Measurements from ENCODE around the gene MFRP. TPM values are rescaled to one million over a fixed set of nuclear protein-coding genes. Genes with fewer than 3 reads are reported as not detected.

The MFRP gene
- total RNA-seq, 4 donors from 2014 or later: 0.11 TPM; not detected in 3

DNA sequence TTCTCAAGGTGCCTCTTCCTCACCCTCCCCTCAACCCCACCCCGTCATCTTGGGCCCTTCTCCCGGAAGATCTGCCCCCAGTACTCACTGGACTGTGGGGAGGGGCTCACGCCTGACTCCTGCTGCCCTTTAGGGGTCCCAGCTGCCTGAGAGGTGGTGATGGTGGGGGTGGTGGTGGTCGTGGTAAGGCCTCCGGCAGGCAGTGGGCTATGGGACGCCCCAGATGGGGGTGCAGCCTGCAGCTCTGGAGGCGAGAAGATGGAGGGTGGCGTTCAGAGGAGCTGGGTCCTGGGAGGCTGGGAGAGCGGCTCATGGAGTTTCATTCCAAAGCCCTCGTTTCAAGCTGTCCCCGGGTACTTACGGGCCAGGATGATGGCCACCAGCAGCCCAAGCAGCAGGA, 820 bp downstream of the MFRP start:
- H3K4me1 ChIP-seq: peaks cover 24% of the 10 kb centered on the region
- DNase-seq (ENCODE audit: low spot score in 2 of 2): no peak
- no peak overlapping the region for H3K27ac ChIP-seq
- no peaks in the 10 kb centered on the region for H3K36me3 ChIP-seq
- H3K27me3 ChIP-seq: no peaks in the 10 kb centered on the region
- no peak overlapping the region for H3K4me3 ChIP-seq
- 89% methylated on average over 11 of the region's 12 CpGs for WGBS
- H3K9me3 ChIP-seq: no peaks in the 10 kb centered on the region
- TF ChIP-seq EP300 (IDR thresholded peaks at IDR 0.05): no peak
- no peak for TF ChIP-seq POLR2AphosphoS5 (IDR thresholded peaks at IDR 0.05)
- TF ChIP-seq POLR2A (IDR thresholded peaks at IDR 0.05): no peak
- TF ChIP-seq, protein P1, sequence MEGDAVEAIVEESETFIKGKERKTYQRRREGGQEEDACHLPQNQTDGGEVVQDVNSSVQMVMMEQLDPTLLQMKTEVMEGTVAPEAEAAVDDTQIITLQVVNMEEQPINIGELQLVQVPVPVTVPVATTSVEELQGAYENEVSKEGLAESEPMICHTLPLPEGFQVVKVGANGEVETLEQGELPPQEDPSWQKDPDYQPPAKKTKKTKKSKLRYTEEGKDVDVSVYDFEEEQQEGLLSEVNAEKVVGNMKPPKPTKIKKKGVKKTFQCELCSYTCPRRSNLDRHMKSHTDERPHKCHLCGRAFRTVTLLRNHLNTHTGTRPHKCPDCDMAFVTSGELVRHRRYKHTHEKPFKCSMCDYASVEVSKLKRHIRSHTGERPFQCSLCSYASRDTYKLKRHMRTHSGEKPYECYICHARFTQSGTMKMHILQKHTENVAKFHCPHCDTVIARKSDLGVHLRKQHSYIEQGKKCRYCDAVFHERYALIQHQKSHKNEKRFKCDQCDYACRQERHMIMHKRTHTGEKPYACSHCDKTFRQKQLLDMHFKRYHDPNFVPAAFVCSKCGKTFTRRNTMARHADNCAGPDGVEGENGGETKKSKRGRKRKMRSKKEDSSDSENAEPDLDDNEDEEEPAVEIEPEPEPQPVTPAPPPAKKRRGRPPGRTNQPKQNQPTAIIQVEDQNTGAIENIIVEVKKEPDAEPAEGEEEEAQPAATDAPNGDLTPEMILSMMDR (IDR thresholded peaks at IDR 0.05): no peak

DNA sequence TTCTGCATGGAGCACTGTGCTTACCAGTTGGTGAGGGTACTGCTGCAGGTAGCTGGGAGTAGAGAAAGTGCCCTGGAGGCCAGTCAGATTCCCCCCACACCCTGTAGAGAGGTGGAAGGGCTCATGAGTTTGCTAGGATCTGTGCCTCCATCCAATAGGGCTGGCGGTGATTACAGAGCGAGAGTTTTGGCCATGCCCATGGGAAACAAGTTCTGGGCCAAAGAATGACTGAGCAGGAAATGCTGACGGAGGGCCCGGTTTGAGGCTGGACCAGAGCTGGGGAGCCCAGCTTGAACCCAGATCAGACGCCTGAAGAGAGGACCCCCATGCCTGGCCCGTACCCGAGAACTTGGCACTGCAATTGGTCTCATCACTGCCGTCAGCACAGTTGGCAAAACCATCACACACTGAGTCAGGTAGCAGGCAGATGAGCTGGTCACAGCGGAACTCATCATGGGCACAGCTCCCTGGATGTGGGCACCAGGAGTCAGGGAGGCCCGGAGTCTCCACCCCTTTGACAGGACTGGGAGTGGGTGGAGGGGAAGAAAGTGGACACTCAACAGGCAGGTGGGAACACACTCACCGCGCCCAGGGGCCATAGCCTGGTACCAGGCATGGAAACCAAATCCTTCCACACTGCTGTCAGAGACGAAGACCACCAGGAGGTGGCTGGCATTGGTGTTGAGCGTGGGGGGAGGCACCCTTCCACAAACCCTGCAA, 2.1 kb downstream of the MFRP start:
- peaks cover 12% of the 10 kb centered on the region for H3K27me3 ChIP-seq
- TF ChIP-seq POLR2A (IDR thresholded peaks at IDR 0.05): no peak
- TF ChIP-seq, protein P1 (IDR thresholded peaks at IDR 0.05): no peak
- no peak for TF ChIP-seq POLR2AphosphoS5 (IDR thresholded peaks at IDR 0.05)
- TF ChIP-seq EP300 (IDR thresholded peaks at IDR 0.05): no peak
- DNase-seq (ENCODE audit: low spot score in 2 of 2): no peak
- H3K4me3 ChIP-seq: no peak overlapping the region
- 78% methylated on average over 12 of the region's 14 CpGs for WGBS
- H3K27ac ChIP-seq: no peak overlapping the region
- H3K9me3 ChIP-seq: no peaks in the 10 kb centered on the region
- no peaks in the 10 kb centered on the region for H3K36me3 ChIP-seq
- H3K4me1 ChIP-seq: peaks cover 36% of the 10 kb centered on the region

DNA sequence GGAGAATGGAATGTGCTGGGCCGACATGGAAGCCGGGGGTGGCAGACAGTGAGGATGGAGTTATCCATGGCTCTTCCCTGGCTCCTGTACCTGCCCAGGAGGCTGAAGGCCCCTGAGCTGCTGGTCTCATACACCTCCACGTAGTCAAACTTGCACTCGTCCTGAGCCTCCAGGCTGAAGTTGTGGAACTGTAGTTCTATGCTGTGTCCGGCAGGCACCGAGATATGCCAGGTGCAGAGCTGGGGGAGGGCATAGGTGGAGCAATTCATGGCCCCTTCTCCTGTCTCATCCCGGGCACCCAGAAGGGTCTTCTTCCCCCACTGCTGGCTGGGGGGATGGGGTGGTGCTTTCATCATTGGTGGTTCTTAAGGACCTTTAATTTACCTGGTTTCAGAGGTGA, 2.8 kb downstream of the MFRP start:
- no peak for TF ChIP-seq POLR2AphosphoS5 (IDR thresholded peaks at IDR 0.05)
- no peak for TF ChIP-seq POLR2A (IDR thresholded peaks at IDR 0.05)
- TF ChIP-seq, protein P1 (IDR thresholded peaks at IDR 0.05): no peak
- TF ChIP-seq EP300 (IDR thresholded peaks at IDR 0.05): no peak
- WGBS: 85% methylated on average over 4 of the region's 7 CpGs
- Histone ChIP-seq H3K36me3 (no peaks in the 10 kb centered on the region), H3K9me3 (no peaks in the 10 kb centered on the region), H3K4me3 (no peak overlapping the region), H3K4me1 (peaks cover 43% of the 10 kb centered on the region), H3K27me3 (peaks cover 14% of the 10 kb centered on the region), H3K27ac (no peak overlapping the region)
- DNase-seq (ENCODE audit: low spot score in 2 of 2): no peak

GRCh38 chr11:119342362-119343130, 4.0 kb downstream of the MFRP start:
- Histone ChIP-seq H3K9me3 (no peaks in the 10 kb centered on the region), H3K27me3 (peaks cover 14% of the 10 kb centered on the region), H3K4me3 (no peak overlapping the region), H3K36me3 (no peaks in the 10 kb centered on the region), H3K4me1 (peaks cover 52% of the 10 kb centered on the region), H3K27ac (no peak overlapping the region)
- DNase-seq (ENCODE audit: low spot score in 2 of 2): no peak
- TF ChIP-seq POLR2AphosphoS5 (IDR thresholded peaks at IDR 0.05) (no peak), EP300 (IDR thresholded peaks at IDR 0.05) (no peak), POLR2A (IDR thresholded peaks at IDR 0.05) (no peak)
- TF ChIP-seq, protein P1 (IDR thresholded peaks at IDR 0.05): no peak
- 93% methylated on average over 8 of the region's 10 CpGs for whole genome bisulfite sequencing

- peaks cover 14% of the 10 kb centered on the region for H3K27me3 ChIP-seq
- WGBS: 55% methylated on average over 7 of the region's 7 CpGs
- H3K36me3 ChIP-seq: no peaks in the 10 kb centered on the region
- H3K4me1 ChIP-seq: peaks cover 50% of the 10 kb centered on the region
- no peak overlapping the region for H3K4me3 ChIP-seq
- no peak for TF ChIP-seq POLR2AphosphoS5 (IDR thresholded peaks at IDR 0.05)
- TF ChIP-seq EP300 (IDR thresholded peaks at IDR 0.05): no peak
- TF ChIP-seq POLR2A (IDR thresholded peaks at IDR 0.05): no peak
- TF ChIP-seq, protein P1 (IDR thresholded peaks at IDR 0.05): no peak
- H3K27ac ChIP-seq: no peak overlapping the region
- H3K9me3 ChIP-seq: no peaks in the 10 kb centered on the region
- no peak for DNase-seq (ENCODE audit: low spot score in 2 of 2)
Measured at GRCh38 chr11:119342023-119342300, 4.5 kb downstream of the MFRP start.
